SK-N-SH treated with all-trans-retinoic acid at 6 μM for 48 hours (cell line): ENCODE results near the gene ZNF385B.

Source experiments
- ARNTL ChIP-seq: fragments of 450-650 bp; formaldehyde crosslinking; IDR thresholded peaks from 2 replicates; pipeline ENCODE4 v1.5.0; 2020; ENCODE audit warnings: low read depth, mild to moderate bottlenecking, moderate library complexity, borderline replicate concordance
- CREB5 ChIP-seq: fragments of 250-450 bp; sonication (Bioruptor Pico); IDR thresholded peaks from 2 replicates; pipeline ENCODE4 v1.5.1; 2020; ENCODE audit warnings: low read depth, mild to moderate bottlenecking, moderate library complexity
- CSDC2 ChIP-seq: fragments of 250-450 bp; sonication (Bioruptor Pico); IDR thresholded peaks from 2 replicates; pipeline ENCODE4 v1.5.0; 2020; ENCODE audit warnings: mild to moderate bottlenecking, moderate library complexity
- CSRNP3 ChIP-seq: fragments of 250-450 bp; sonication (Bioruptor Pico); IDR thresholded peaks from 2 replicates; pipeline ENCODE4 v1.5.1; 2021; ENCODE audit warnings: mild to moderate bottlenecking, moderate library complexity
- GLIS3 ChIP-seq: fragments of 250-450 bp; sonication (Bioruptor Pico); IDR thresholded peaks from 2 replicates; pipeline ENCODE4 v1.5.0; 2020; ENCODE audit warnings: mild to moderate bottlenecking, moderate library complexity
- ISL1 ChIP-seq: fragments of 250-450 bp; sonication (Bioruptor Pico); IDR thresholded peaks from 2 replicates; pipeline ENCODE4 v2.1.2; 2022; ENCODE audit warnings: mild to moderate bottlenecking, moderate library complexity
- OSR1 ChIP-seq: fragments of 250-450 bp; sonication (Bioruptor Pico); IDR thresholded peaks from 2 replicates; pipeline ENCODE4 v1.8.0; 2022; ENCODE audit warnings: moderate library complexity, mild to moderate bottlenecking, inconsistent platforms
- PATZ1 ChIP-seq: fragments of 250-450 bp; sonication (Bioruptor Pico); IDR thresholded peaks from 2 replicates; pipeline ENCODE4 v1.8.0; 2020; ENCODE audit warnings: mild to moderate bottlenecking, moderate library complexity, borderline replicate concordance
- PPARA ChIP-seq: fragments of 250-450 bp; sonication (Bioruptor Pico); IDR thresholded peaks from 2 replicates; pipeline ENCODE4 v1.5.0; 2020; ENCODE audit warnings: mild to moderate bottlenecking, borderline replicate concordance
- RARB ChIP-seq: fragments of 250-450 bp; sonication (Bioruptor Pico); IDR thresholded peaks from 2 replicates; pipeline ENCODE4 v1.8.0; 2021; ENCODE audit warnings: mild to moderate bottlenecking, moderate library complexity
- TOX ChIP-seq: fragments of 250-450 bp; sonication (Bioruptor Pico); IDR thresholded peaks from 2 replicates; pipeline ENCODE4 v1.8.0; 2021; ENCODE audit warnings: mild to moderate bottlenecking, moderate library complexity, borderline replicate concordance
- ZC3H10 ChIP-seq: fragments of 250-450 bp; sonication (Bioruptor Pico); IDR thresholded peaks from 2 replicates; pipeline ENCODE4 v1.5.1; 2021; ENCODE audit warnings: mild to moderate bottlenecking, moderate library complexity
- ZFP30 ChIP-seq: fragments of 450-650 bp; formaldehyde crosslinking; IDR thresholded peaks from 2 replicates; pipeline ENCODE4 v1.5.0; 2022; ENCODE audit warnings: mild to moderate bottlenecking, moderate library complexity
- ZNF565 ChIP-seq: fragments of 450-650 bp; formaldehyde crosslinking; conservative IDR thresholded peaks from 2 replicates; pipeline ENCODE4 v1.5.0; 2020; ENCODE audit warnings: low read depth, mild to moderate bottlenecking, moderate library complexity

GRCh38 chr2:179614121-179614520, 247.3 kb downstream of the ZNF385B start:
- TF ChIP-seq PATZ1 (no peak), ARNTL (CRISPR knock-in tag) (no peak), CSDC2 (CRISPR knock-in tag) (no peak), CSRNP3 (CRISPR knock-in tag) (no peak), RARB (CRISPR knock-in tag) (no peak), GLIS3 (CRISPR knock-in tag) (no peak), ZC3H10 (CRISPR knock-in tag) (no peak), TOX (CRISPR knock-in tag) (no peak), CREB5 (no peak), ZNF565 (CRISPR knock-in tag) (no peak), ZFP30 (CRISPR knock-in tag) (no peak), PPARA (CRISPR knock-in tag) (no peak), OSR1 (CRISPR knock-in tag) (no peak), ISL1 (CRISPR knock-in tag) (no peak)
